ENCODE results near the gene LAPTM5.
"Not testable (repeated sequence)": the region's sequence is repeated elsewhere in the genome, so short reads cannot be mapped to it uniquely, and the experiment has no call there.

The LAPTM5 gene, protein sequence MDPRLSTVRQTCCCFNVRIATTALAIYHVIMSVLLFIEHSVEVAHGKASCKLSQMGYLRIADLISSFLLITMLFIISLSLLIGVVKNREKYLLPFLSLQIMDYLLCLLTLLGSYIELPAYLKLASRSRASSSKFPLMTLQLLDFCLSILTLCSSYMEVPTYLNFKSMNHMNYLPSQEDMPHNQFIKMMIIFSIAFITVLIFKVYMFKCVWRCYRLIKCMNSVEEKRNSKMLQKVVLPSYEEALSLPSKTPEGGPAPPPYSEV

DNA sequence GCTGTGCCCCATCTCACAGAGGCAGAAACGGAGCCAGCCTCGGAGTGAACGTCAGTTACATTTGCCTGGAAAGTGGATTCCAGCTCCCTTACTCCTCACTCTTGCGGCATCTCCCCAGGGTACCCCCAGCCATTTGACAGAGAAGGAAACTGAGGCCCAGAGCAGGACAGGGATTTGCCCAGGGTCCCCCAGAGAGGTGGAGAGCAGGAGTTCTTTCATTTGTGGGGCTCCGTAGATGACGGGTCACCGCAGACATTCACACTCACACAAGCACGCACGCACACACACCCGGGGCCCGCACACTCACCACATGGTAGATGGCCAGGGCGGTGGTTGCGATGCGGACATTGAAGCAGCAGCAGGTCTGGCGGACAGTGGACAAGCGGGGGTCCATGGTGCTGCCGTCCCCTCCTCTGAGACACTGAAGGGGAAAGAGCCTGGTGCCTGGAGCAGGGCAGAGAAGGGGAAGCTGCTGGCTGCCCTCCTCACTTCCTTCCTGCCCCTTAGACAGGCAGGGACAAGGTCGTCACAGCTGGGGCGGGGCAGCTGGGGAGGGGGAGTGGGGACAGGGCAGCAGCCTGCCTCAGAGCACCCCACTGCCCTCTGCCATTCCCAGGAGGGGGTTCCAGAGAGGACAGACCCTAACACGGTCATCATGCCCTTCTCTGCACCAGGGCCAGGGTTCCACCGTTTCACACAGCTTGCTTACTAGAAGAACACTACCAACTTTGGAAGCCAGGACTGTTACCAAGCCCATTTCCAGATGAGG lies at the start of gene LAPTM5:
TSS of gene LAPTM5 (minus strand) at position 423 of the 769 bp plus-strand sequence. CDS start at position 394, 29 bp downstream.
- peak; percentile 66 for DNase-seq

DNA sequence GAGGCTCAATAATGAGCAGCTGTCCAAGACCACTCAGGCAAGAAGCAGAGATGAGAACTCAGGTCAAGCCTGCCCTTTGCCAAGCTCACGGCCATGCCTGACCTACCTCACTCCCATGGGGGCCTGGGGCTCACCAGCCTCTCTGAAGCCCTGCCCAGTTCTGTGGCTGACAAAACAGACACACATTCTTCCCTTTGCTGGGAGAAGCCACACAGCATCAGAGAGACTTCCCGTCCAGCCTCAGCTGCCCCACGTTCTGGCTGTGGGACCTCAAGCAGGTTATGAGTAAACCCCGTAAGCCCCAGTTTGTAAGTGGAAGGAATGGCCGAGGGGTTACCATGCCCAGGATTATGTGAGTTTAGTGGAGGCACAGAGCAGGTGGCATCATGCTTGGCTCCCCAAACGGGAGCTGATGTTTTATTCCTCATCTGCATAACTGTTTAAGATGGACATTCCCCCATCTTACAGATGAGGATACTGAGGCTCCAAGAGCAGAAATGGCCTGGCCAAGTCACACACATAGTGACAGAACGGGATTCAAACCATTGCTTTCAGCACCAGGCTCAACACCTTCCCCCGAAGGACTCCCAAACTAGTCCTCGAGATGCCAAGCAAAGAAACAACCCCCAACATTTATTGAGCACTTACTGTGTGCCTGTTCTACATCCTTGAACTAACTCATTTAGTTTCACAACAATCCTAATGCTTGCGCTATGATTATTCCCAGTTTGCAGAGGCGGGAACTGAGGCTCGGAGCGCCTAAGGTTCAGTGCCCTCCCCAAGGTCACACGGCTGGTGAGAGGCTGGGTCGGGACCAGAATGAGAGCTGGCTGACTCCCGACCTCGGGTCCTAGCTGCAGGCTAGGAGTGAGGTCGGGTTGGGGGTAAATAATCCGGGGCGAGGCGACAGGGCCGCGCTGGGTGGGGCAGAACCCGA lies 49.1 kb upstream of the LAPTM5 start:
- no peak for DNase-seq

- DNase-seq: no peak
Measured at GRCh38 chr1:30805304-30806003, 47.9 kb upstream of the LAPTM5 start.

- DNase-seq: no peak
Measured at GRCh38 chr1:30804822-30805221, 47.2 kb upstream of the LAPTM5 start.

DNA sequence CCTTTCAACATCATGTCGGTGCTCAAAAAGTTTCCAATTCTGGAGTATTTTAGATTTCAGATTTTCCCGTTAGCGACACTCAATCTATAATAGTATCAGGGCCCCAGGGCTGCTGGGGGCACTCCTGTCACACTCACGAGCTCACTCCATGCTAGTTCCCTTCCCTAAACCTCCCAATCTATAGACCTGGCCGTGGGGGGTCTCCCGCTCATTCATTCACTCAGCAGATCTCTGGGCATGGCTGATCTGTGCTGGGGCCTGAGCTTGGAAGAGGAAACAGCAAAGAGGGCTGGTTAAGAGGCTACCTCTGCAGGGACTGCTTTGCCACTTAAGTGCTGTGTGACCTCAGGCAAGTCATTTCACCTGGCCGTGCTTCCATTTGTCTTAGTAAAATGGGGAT lies 46.8 kb upstream of the LAPTM5 start:
- no peak for DNase-seq

GRCh38 chr1:30803562-30803961 lies 46.0 kb upstream of the LAPTM5 start:
- no peak for DNase-seq

GRCh38 chr1:30801771-30802198 lies 44.2 kb upstream of the LAPTM5 start:
- DNase-seq: peak; percentile 76

GRCh38 chr1:30799233-30799511 lies 41.6 kb upstream of the LAPTM5 start:
- no peak for DNase-seq

GRCh38 chr1:30798389-30799232 lies 41.0 kb upstream of the LAPTM5 start:
- no peak for DNase-seq

- DNase-seq: no peak
Measured at GRCh38 chr1:30795026-30795425, 37.5 kb upstream of the LAPTM5 start.

GRCh38 chr1:30794260-30794659 lies 36.7 kb upstream of the LAPTM5 start:
- no peak for DNase-seq

DNA sequence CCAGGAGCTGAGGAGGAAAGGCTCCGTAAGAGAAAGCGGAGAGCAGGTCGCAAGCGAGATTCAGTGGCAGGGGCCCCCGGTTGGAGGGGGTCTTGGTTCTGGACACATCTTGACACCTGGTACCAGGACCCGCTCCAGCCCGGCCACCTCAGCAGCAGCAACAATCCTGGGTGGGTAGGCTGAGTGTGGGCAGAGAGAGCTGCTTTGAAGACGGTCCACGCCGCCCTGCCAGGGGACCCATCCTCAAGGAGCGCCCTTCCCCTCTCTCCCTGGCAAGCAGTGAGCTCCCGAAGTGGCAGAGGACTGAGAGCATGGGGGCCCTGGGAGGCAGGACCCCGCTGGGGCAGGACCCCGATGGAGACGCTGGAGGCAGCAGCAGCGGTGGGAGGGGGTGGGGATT lies 35.6 kb upstream of the LAPTM5 start:
- DNase-seq: no peak

DNA sequence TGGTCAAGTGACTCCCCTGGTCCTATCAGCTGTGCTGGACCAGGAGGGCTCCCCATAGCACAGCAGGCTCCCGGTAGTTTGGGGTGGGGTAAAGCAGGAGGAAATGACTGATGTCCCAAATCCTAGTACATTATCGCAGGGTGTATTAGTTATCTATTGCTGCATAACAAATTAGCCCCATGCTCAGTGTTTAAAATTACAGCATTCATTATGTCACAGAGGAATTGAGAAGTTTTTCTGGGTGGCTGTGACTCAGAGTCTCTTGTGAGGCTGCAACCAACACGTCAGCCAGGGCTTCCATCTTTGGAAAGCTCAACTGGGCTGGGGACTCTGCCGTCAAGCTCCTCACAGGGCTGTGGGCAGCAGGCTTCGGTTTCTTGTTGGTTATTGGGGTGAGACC lies 34.3 kb upstream of the LAPTM5 start:
- no peak for DNase-seq

- DNase-seq: no peak
Measured at GRCh38 chr1:30790850-30791778, 33.5 kb upstream of the LAPTM5 start.

DNA sequence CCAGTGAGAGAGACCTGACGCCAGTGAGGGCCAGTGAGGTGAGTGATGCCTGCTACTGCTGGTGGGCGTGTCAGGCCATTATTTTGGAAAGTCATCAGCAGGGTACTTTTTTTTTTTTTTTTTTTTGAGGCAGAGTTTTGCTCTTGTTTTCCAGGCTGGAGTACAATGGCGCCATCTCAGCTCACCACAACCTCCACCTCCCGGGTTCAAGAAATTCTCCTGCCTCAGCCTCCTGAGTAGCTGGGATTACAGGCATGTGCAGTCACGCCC lies 32.6 kb upstream of the LAPTM5 start:
- not testable (repeated sequence) for DNase-seq

DNA sequence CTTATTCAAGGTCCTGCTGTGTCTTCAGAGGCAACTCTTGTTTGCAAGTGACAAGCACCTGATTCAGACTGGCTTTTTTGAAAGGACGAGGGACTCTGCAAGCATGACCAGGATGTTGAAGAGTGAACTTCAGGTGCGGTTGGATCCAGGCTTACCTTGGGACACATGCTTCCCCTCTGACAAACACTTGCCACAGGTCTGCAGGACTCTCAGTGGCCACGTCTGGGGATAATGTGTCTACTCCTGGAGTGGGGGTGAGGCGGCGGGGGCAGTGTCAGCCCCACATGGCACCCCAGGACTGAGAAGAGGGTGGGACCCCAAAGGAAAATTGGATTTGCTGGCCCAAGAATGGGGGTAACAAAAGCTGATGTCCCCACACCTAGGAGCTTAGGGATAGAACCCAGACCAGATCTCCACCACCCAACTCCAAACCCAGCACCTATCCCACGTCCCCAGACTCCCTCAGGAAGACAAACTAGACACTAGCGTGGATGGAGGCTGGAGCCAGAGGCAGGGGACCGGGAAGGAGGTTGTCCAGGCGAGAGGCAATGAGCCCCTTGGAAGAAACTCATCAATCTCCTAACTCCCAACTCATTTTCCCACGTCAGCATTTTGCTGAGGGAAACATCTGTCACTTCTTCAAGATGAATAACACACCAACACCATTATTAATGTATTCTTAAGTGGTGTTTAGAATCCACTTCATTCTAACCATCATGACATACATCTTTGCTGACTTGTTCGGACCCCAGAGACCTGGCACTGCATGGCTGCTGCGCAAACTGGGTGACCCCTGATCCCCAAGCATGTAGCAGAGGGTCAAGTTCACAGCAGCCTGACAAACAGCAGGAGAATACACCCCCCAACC lies 32.0 kb upstream of the LAPTM5 start:
- DNase-seq: no peak

DNA sequence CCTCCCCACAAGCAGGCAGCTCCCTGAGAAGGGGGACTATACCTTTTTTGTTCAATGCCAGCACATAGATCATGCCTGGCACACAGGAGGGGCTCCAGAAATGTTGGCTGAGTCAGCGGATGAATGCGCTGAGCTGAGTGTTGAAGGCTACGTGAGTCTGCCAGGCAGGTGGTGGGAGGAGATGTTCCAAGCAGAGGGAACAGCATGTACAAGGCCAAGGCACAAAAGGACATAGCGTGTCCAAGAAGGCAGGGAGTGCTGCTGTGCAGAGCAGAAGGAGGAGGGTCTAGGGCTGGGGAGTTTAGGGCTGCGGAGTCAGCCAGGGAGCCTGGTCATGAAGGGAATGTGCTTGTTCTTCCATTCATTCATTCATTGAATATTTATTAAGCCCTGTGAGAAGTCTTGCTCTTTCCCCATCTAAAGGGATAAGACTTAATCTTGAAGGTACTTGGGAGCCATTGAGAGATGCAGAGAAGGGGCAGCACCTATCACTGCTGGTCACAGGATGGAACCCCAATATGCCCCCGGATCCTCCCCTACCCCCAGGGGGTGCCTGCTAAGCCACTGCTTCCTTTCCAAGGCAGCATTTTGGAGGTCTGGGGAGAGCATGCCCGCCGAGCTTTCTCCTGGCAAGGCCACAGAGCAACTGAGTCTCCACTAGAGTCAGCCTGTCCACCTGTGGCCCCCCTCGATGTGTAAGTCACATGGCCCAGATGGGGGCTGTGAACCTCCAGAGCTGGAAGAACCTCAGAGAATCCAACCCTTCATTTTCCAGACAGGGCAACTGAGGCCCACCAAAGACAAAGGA lies 31.2 kb upstream of the LAPTM5 start:
- no peak for DNase-seq

GRCh38 chr1:30787856-30788495 lies 30.4 kb upstream of the LAPTM5 start:
- DNase-seq: no peak

- DNase-seq: no peak
Measured at GRCh38 chr1:30787266-30787665, 29.7 kb upstream of the LAPTM5 start.

All from activated CD4-positive, alpha-beta T cell treated with anti-CD3 and anti-CD28 coated beads, Interleukin-2, amount 50 U/mL, for 16 hours (primary cell).